Stimulated activated CD4-positive, alpha-beta T cell treated with anti-CD3 and anti-CD28 coated beads, TNF-alpha, amount 100 ng/mL, for 48 hours (primary cell): Measurements from ENCODE around the gene PEAK1.
"Not testable (repeated sequence)": the region's sequence is repeated elsewhere in the genome, so short reads cannot be mapped to it uniquely, and the experiment has no call there.

Experiments used
- DNase-seq, 3 donors: peaks; one replicate each; pipeline ENCODE4 v3.0.0-alpha.2; 2020; ENCODE audit warnings: low read depth in 3 of 3

The PEAK1 gene

DNA sequence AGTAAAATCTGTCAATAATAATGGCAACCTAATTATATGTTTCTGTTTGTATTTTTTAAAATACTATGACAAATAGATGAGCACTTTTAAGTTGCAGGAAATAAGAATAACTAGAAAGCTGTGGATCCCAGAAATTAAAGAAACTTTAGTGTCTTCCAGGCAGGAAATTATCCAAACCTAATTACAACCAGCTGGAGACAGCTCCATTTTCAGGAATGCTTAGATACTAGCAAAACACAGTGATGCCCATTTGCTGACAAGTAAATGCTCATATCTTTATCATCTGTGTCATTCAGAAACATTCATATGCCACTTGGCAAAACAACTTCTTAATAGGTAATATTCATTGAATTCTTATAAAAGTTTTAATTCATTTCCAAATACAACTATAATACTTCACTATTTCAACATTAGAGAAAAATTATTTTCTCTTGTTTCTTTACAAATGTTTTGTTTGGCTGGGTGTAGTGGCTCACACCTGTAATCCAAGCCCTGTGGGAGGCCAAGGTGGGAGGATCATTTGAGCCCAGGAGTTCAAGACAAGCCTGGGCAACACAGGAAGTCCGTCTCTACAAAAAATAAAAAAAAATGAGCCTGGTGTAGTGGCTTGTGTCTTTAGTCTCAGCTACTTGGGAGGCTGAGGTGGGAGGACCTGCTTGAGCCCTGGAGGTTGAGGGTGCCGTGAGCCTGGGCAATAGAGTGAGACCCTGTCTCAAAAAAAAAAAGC is 179.9 kb downstream of the PEAK1 start:
- DNase-seq: no peak

- DNase-seq: no peak
Measured at GRCh38 chr15:77235566-77235965, 184.3 kb downstream of the PEAK1 start.

GRCh38 chr15:77228828-77229227 is 191.1 kb downstream of the PEAK1 start:
- no peak for DNase-seq

DNA sequence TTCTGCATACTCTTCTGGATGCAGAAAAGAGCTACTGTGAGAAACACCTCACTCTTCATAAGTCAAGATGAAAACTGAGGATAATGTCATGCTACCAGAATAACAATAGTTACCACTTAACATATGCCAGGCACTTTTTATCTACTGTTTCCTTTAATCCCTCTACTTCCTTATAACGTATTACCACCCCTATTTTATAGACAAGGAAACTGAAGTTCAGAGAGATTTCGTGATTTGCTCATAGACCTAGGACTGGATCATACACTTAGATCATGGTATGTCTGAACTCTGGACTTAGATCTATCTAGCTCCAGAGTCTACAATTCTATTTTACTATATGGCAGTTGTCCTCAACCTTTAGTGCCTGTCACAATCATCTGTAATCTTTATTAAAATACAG is 193.3 kb downstream of the PEAK1 start:
- DNase-seq: no peak

GRCh38 chr15:77225646-77226045 is 194.3 kb downstream of the PEAK1 start:
- DNase-seq: no peak

GRCh38 chr15:77225088-77225487 is 194.8 kb downstream of the PEAK1 start:
- no peak for DNase-seq

DNA sequence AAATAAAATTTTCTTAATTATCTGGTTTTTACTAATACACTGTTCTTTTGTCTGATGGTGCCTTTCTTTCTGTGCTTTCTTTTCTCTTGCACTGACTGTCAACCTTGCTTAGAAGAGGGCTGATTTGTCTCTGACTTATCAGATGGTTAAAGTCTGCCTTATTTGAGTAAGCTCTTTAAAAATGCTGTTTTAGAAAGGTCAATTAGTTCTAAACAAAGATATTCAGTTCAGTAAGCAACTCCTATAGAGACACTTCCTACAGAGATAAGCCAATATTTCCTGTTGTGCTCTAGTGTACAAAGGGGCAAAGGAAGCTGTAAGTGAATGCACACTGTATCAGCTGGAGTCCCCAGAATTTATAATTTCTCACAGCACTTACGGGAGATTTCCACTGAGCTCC is 195.6 kb downstream of the PEAK1 start:
- no peak for DNase-seq

GRCh38 chr15:77221708-77222107 is 198.2 kb downstream of the PEAK1 start:
- DNase-seq: no peak

- no peak for DNase-seq
Measured at GRCh38 chr15:77221174-77221573, 198.7 kb downstream of the PEAK1 start.

GRCh38 chr15:77219841-77220240 is 200.1 kb downstream of the PEAK1 start:
- DNase-seq: no peak

GRCh38 chr15:77209221-77209620 is 210.7 kb downstream of the PEAK1 start:
- DNase-seq: no peak

DNA sequence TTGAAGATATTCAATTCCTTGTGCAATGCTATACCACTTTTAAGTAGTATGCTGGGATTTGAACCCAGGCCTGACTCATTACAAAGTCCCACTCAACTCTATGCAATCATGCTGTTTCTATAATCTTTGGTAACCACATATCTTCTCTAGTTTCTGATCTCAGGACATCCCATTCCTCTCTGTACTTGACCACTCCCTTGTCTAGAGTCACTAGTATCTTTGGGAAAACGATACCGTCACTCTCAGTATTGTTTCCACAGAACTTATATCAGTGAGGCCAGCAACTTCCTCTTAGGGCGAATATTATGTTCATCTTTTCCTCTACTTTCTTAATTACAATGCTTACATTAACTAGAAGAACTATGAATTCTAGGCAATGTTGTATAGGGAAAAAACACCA is 211.7 kb downstream of the PEAK1 start:
- no peak for DNase-seq

- no peak for DNase-seq
Measured at GRCh38 chr15:77201665-77202064, 218.2 kb downstream of the PEAK1 start.

GRCh38 chr15:77196381-77196780 is 223.5 kb downstream of the PEAK1 start:
- DNase-seq: no peak

DNA sequence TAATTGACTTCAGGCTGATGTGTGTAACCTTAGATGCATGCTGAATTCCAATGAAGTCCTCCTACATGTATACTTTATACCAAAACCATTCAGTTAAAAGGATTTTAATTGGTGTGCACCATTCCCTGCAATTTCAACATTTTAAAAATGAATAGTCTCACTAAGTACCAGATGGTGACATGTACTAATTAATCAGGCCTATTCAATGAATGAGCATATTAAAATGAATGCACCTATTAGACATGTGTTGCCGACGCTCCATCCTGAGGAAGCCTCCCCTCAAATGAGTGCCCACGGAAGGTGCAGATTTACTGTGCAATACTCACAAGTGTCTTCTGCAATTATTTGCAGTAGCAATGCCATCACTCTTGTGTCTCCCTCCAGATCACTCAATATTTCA is 224.3 kb downstream of the PEAK1 start:
- DNase-seq: no peak

- DNase-seq: no peak
Measured at GRCh38 chr15:77192451-77192850, 227.5 kb downstream of the PEAK1 start.

DNA sequence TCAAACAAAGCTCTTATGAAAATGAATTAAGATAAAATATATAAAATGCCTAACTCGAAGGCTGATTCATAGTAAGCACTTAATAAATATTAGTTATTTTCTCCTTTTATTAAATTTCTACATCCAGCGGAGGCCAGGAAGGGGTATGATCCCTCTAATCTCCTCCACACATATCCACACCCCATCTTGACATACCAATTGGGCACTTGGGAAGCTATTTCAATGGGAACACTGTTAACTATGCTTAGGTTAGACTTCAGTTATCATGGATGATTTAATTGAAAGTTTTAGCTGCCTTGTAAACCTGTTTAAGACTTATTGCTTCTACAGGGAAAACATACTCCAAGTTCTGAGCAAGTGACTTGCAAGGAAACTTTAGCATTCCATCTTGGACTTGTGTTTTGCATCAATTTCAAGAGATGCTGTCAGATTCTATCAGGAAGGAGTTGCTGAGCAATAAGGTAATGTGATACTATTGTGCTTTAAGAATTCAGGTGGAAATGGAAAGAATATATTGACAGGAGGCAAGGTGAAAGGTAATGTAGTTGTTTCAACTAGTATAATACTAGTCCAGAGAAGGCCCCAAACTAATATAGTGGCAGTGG is 228.6 kb downstream of the PEAK1 start:
- no peak for DNase-seq

GRCh38 chr15:77187751-77188464 is 232.0 kb downstream of the PEAK1 start:
- no peak for DNase-seq

DNA sequence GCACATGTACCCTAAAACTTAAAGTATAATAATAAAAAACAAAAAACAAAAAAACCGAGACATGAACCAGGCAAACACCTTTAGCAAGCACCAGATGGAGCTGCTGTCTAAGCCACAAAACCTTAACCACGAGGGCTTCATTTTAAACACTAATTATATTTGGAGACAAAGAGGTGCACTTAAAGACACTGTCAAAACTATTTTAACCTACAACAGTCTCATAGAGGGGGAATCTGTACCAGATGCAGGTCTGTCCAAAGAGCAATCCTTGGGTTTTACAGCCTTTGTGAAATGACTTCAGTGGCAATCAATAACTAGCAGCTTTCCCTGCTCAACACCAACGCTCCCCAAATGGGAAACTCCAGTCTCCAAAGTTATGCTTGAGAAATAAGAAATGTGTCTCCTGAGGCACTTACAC is 233.3 kb downstream of the PEAK1 start:
- no peak for DNase-seq

- DNase-seq: no peak
Measured at GRCh38 chr15:77185242-77185785, 234.6 kb downstream of the PEAK1 start.

DNA sequence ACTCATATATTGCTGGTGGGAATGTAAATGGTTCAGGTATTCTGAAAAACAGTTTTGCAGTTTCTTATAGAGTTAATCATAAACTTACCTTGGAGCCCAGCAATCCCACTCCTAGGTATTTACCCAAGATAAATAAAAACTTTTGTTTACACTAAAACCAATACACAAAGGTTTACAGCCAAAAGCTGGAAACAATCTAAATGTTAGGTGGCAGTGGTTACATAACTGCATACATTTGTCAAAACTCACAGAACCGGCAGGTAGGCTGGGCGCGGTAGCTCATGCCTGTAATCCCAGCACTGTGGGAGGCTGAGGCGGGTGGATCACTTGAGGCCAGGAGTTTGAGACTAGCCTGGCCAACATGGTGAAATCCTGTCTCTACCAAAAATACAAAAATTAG is 235.6 kb downstream of the PEAK1 start:
- DNase-seq: not testable (repeated sequence)

- no peak for DNase-seq
Measured at GRCh38 chr15:77183066-77183465, 236.8 kb downstream of the PEAK1 start.
